NCI-H345 (cell line): ENCODE measurements around the gene AGAP1.

ENCODE experiments used
- DNase-seq: peaks from one replicate; lab custom pipeline; 2025; lab: John Stamatoyannopoulos, UW

Gene AGAP1

DNA sequence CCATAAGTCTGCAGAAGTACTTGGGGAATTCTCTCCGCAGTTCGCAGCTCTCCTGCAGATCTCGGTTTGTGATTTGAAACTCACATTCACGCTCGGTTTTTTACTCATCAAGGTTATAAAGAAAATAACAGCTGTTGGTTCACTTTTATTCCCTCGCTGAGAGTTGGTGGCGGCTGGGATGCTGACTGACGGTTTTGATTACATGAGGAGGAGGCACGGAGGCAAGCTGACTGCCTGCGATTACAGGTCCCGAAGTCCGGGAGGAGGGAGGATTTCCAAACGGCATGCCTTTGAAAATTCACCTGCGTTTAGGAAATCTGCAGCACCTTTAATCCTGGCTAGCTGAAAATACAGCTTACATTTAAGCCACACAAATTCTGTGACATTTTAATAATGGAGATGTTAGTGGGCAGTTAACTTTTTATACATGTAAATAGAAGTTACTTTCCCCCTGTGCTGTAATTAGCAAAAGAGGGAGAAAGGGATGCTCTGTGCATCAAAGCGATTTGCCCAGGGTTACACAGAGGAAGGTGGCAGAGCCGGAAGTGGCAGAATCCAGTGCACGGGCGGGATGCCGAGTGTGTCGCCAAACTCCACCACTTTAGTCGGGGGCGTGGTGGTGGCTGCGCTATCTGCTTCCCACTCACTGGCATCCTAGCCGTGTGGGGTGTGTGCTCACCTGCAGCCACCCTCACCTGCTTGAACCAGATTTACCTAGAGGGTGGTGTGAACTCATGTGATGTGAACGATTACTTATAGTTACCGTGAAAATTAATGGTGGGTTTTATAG, 14.7 kb downstream of the AGAP1 start:
- peak; percentile 57 for DNase-seq

DNA sequence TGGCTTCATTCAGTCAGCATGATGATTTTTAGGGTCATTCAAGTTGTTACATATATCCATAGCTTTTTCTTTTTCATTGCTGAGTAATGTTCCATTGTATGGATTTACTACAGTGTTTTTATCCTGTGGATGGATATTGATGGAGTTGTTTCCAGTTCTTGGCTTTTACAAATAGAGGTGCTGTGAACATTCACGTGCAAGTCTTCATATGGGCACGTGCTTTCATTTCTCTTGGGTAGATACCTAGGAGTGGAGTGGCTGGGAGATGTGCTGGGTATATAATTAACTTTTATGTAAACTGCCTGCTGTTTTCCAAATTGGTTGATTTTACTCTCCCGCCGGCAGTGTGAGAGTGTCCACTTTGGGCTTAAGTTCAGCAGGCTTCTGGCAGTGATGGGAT, 16.5 kb downstream of the AGAP1 start:
- no peak for DNase-seq

DNA sequence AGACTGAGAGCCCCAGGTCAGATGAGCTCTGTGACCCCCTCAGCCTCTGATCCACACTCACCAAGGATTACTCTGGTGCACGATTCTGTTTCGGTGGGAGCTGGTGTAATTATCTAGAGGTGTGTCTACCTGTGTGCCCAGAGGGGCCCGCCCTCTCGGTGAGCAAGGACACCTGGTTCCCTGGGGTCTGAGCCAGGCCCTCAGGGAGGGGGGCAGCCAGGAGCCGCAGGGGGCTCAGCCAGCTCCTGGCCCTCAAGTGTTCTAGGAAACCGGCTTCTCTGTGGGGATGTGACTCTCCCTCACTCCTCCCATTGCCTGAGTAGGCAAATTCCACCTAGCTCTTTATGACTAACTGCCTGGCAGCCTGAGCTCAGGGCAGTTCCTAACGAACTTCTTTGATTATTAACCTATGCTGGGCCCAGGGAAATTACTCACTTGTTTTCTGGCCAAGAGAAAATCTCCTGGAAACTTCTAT, 17.4 kb downstream of the AGAP1 start:
- peak; percentile 35 for DNase-seq

DNA sequence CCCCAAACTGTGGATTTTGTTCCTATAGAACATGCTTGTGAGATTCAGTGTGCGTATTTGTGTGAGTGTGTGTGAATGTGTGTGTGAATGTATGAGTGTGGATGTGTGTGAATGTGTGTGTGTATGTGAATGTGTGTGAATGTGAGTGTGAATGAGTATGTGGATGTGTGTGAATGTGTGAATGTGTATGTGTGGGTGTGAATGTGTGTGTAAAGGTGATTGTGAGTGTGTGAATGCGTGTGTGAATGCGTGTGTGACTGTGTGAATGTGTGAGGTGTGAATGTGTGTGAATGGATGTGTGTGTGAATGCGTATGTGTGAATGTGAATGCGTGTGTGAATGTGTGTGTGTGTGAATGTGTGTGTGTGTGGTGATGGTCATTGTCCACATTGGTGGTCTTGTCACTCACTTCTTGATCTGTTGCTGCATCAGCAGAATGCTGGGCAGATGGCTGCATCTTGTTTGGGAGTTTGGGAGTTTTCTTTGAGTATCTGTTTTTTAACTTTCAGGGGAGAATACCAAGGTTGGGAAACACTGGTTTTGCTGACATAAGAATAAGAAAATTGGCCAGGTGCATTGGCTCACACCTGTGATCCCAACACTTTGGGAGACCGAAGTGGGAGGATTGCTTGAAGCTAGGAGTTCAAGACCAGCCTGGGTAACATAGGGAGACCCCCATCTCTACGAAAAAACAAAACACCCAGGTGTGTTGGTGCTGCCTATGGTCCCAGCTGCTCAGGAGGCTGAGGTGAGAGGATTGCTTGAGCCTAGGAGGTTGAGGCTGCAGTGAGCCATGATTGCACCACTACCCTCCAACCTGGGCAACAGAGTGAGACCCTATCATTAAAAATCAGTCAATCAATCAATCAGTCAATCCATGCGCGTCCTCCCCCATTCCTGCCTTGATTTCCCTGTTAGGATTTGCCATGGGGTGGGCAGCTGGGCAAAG, 18.2 kb downstream of the AGAP1 start:
- no peak for DNase-seq

DNA sequence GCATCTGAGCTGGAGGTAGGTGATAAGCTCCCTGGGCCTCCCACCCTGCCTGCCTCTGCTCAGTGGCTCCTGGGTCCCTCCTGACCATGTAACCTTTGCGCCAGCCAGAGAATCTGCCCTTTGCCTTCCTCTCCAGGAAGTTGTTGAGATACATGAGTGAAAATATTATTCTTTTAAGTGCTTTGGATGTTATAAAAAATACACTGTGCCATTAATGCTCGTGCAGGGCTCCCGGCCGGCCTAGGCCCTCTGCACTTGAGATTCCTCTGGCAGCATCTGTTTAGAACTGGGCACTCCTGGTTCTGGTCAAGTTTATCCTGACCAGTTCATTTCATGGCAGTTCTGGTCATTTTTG, 18.8 kb downstream of the AGAP1 start:
- DNase-seq = no peak

DNA sequence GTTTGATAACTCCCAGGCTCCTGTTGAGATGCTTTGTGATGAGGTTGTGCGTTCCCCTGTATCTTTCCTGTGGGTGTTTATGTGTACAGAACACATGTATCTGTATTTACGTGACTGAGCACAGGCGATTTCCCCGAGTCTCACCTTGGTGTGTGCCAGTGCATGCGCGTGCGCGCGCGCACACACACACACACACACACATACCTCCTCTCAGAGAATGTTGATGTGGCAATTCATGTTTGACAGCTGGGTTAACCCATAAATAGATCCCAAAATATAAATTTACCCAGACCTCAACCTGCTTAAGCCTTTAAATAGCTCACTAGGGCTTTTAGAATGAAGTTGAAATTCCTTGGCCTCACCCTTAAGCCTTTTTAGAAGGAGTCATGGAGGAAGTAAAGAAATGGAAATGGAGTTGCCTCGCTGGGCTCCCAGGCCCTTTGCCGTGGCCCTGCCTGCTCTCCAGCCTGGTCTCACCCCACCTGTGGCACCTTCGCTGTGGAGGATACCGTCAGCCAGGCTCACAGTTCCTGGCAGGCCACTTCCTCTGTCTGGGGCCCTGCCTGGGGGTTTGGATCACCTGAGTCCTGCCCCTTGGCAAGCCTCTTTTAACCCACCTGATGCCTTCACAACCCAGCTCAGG, 20.3 kb downstream of the AGAP1 start:
- DNase-seq = no peak

DNA sequence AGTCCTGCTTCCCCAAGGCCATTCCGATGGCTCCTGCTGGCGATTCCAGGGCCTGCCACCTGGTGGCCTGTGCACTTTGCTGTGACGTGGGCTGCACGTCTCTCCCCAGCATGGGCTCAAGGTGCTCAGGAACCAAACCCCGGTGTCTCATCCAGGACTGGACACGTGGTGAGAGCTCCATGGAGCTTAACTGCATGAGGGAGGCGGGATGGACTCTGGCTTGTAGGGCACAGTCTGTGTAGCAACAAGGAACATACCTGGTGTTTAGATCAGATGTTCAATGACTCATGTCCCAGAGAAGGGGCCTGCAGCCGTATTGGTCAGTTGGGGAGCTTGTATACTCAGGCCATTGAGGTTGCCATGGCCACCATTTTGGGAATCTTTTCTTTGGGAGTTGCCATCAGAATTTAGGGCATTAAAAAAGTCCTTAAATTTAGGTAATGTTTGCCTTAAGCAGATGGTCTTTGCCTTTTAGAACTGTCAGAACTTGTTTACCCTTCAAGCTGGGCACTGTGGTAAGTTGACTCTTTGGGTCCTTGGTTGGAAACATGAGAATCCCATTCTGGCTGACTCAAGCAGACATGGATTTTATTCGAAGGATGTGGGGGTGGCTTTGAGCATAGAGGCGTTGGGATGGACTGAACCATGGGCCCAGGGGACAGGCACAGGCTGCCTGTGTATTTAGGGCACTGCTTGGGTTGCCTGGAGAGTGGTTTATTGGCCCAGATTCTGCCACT, 21.0 kb downstream of the AGAP1 start:
- no peak for DNase-seq

DNA sequence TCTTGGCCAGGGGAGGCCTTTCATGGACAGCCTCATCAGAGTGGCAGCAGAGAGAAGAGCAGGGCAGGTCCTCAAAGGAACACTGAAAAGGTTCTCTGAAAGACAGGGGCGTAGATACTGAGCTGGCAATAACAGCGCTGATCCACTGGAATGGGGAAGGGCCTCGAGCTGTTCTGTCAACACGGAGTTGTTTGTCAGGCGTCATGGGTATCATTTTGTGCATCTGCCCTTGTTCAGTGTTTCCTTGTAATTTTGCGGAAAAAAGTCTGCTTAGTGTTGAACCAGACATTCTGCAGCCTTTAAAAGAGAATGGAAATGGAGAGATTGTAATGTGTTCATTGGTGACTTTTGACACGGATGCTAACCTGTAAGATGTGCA, 21.5 kb downstream of the AGAP1 start:
- DNase-seq = no peak

DNA sequence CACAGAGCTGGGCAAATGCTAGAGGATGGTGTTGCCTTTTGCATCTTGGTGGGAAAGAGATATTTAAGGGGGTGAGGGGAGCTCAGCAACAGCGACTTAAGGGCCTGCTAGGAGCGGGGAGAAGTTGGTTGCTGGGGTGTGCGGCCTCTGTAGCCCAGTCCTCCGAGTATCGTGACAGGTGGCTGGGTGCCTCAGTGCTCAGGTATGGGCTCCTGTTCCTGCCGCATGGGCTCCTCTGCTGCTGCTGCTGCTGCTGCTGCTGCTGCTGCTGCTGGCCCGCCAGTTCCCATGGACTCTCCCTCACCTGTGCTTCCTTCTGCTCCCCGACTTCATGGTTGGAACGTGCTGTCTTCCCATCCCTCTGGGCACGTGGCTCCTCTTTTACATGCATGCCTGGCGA, 22.0 kb downstream of the AGAP1 start:
- DNase-seq = no peak

DNA sequence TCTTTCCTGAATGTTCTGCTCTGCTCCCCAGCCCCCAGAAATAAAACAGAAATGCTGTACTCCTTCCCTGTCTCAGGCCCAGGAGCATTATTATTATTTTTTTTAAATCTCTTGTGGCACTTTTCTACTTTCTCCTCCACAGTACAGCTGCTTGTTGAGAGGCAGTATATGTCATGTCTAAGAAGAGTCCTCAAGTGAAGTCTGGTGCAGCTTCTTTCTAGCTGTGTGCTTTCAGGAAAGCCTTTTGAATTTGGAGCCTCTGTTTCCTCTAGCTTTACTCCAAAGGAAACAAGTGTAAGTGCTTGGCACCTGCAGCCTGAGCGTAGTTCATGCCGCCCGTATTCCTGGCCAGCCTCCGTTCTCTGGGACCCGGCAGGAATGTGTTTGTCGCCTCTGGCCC, 22.4 kb downstream of the AGAP1 start:
- no peak for DNase-seq

DNA sequence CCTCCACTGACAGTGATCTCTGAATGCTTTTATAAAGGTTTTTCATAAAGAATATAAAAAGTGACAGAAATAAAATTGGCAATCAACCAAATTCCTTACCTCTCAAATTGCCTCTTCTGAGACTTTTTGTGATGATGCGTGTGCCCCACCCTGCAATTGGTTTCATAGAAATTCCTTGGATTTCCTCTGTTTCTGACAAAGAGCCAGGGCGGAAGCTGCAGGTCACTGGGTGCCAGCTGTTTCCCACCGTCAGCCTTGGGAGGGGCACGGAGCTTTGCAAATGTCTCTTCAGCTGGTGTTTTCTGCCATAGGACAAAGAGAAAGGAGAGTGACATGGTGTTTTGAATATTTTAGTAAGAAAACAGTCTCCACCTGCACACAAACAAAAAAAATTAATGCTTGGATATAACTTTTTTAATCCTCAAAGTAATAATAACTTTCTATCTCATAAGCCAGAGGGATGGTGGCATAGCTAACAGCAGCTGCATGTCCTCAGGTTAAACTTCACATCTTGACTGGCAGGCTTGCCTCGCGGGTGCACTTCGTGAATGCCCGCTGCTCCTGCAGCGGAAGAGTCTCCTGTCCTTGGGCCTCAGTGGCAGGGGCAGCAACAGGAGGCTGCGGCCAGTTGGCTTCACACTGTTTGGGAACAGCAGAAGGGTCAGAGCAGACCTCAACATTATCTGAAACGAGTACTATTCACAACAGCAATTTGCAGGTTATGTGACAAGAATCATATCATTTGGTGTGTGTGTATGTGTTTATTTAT, 24.7 kb downstream of the AGAP1 start:
- no peak for DNase-seq

DNA sequence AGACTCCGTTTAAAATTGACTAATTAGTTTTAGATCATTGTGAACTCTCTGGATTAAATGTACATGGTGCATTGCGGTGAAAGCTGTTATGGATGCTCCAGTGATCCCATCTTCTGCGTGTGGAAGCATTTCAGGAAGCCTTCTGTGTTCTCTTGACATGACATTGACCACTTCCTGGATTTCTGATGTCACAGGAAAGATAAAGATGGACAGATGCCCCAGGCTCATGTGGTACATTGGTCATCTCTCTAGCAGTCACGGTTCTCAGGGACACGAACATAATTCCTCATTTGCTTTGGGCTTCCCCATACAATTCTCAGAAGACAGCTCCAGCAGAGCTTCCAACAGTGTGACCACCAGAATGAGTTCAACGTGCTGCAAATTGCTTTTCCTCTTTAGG, 26.9 kb downstream of the AGAP1 start:
- DNase-seq = no peak

DNA sequence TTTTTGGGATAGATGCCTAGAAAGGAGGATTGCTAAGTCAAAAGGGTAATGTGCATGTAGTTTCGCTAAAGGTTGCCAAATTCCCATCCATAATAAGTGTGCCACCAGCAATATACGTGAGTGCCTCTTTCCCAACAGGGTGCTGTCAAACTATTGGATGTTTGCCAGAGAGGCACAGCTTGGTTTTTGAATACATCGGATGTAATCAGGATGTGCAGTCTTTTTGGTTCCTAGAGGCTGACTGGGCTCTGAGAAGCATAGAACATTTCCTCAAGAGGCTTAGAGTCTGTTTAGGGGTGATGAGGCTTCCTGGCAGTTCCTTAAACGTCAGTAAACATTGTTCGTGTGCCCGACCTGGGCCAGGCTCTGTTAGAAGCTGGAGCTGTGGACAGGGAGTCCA, 28.0 kb downstream of the AGAP1 start:
- peak; percentile 87 for DNase-seq

DNA sequence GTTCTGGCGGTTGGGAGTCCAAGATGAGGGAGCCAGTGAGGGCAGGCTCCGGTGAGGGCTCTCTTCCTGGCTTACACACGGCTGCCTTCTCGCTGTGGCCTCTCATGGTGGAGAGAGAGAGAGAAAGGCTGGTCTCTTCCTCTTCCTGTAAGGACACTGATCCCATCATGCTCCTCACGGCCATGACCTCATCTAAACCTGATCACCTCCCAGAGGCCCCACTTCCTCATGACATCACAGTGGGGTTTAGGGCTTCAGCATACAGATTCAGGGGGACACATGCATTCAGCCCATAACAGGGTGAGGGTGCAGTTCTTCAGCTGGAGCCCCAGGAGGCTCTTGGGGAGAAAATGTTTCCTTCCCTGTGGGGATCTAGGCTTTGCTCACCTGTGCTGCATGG, 29.2 kb downstream of the AGAP1 start:
- no peak for DNase-seq

DNA sequence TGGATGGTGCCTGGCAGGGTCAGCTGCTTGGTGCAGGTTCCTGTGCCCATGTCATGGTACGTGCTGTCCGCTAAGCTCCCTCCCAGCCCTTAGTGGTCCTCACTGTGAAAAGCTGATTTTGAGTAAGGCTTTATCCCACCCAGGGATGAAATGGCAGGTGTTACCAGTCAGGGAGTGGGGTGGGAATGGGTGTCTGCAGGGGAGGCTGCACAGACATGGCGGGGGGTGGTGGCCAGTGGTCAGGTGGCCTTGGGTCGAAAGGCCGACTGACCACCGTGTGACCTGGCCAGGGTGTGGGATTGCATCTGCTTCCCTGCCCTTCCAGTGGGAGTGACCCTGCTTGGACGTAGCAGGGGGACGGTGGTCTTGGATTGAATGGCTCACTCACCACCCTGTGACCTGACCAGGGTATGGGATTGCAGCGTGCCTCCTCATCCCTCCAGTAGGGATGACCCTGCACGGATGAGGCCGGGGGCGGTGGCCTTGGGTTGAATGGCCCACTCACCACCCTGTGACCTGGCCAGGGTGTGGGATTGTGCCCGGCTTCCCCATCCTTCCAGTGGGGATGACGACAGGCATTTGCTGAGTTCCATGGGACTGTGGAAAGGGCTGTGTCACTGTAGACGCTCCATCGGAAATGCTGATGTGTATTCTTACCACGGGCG, 29.8 kb downstream of the AGAP1 start:
- DNase-seq = no peak

DNA sequence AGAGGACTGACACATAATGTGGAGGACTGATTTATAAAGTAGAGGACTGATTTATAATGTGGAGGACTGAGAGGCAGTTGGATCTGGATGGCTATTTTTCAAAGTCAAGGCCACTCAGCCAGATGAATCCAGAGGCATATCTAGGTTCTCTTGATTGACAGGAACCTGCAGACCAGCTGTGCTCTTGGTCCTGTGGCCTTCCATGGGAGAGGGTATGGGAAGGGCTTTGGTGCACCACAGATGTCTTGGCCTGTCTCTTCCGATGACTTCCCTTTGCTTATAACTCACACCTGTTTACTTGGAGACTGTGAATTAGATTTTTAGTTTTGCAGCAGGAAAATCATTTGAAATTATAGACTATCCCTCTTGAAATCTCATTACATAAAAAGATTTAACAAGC, 32.3 kb downstream of the AGAP1 start:
- DNase-seq = no peak

DNA sequence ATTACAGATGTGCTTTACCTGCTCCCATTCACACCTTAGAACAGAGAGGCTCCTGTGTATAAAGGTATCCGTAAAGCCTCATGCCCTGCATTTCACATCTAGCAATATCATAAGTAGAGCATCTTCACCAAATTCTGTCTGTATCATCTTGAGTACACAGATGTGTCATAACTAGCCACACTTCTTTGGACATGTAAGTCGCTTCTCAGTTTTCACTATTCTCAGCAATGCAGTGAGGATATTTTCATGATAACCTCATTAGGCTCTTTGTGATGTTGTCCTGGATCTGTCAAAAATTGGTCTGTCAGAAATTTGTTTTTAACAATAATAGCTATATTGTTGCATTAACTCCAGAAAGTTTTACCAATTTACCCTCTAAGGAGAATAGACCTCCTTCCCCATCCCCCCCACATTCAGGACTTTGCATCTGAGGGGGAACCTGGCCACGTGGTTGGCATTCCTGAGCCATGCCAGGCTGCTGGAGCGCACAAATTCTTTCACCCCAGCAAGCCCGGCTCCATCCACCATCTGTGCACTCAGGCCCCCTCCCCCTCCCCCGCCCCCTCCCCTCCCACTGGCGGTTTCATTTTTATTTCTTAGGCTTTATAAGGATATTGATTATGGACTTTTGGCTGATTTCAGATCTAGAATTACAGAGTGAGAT, 34.1 kb downstream of the AGAP1 start:
- no peak for DNase-seq

DNA sequence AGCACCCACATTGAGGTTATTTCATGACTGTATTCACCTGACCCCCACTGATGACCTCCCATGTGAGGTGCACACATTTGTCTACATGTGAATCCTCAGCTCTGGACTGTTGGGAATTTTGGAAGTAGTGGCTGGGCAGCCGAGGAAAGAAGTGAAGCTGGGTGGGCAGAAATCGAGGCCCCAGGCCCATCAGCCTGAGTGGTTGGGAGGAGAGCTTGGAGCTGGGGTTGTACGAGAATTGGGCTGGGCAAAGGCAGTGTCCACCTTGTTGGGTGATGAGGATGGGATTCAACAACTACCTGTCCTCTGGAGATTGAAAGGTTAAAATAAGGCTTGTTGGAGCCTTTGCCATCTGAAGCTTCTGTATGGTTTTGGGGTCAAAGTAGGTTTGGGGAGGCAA, 35.8 kb downstream of the AGAP1 start:
- DNase-seq = no peak

DNA sequence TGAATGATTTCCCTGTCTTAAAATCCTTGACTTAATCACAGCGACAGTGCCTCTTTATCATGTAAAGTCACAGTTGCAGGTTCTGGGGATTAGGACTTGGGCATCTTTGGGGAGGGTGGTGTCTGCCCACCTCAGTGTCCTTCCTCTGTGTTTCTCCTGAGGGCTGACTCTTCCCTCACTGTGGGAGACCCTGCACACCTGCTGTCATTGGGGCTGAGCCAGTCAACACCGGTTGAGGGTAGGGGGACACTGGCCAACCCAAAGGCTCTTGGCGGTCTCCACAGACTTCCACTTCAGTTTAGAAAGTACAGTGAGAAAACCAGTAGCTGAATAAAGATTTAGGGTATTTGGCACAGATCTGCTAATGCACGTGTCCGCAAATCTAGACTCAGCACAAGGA, 36.9 kb downstream of the AGAP1 start:
- DNase-seq = no peak

DNA sequence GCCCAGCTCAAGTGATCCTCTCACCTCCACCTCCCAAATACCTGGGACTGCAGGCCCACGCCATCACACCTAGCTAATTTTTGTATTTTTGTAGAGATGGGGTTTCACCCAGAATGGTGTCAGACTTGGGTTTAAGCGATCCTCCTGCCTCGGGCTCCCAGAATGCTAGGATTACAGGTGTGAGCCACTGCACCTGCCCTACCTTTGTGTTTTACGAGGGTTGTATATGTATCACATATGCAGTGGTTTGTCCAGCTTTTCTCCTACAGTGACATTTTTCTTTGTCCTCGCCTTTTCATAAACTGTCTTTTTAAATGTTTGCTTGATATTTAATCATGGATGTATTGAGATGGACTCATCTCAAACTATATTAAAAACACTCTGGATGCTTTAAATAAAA, 38.5 kb downstream of the AGAP1 start:
- DNase-seq = no peak
